ENCODE results near the gene DMD.
"Not testable (repeated sequence)": the region's sequence is repeated elsewhere in the genome, so short reads cannot be mapped to it uniquely, and the experiment has no call there.

Gene DMD

DNA sequence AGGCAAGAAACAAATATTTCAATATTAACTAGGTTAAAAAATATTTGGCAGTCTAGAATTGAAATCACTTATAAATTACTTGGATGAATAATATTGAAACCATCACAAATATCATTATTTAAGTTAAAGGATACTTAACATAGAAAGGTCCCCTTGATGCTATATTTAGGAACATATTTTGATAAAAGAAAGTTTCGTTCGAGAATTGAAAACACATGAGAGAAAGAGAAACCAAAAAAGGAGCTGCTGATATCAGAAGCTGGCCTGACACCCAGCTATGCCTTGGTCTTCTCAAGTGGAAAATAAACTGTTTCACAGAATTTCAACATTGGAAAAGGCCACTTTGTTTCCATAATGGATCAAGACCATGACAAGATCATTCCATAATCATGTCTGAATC, 762.4 kb downstream of the DMD start:
- no peak for DNase-seq

- DNase-seq, result no peak
Observed at GRCh38 chrX:32448320-32448719, 763.0 kb downstream of the DMD start.

DNA sequence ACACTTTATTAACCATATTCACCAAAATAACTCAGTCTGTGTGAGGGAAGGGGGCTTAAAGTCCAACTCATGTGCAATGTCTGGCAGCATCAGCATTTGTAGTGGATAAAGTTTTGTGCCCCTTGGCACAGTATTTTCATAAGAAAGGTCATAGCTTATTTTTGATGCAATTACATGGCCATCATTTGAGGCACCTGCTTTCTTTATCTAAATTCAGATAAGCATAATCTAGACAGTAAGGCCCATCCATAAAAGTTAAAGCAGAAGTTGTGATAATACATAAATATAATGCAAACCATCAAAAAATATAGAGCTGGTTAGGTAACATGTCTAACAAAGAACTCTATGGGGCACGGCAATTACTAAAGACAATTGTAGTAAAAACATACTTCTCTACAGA, 763.7 kb downstream of the DMD start:
- DNase-seq, result no peak

DNA sequence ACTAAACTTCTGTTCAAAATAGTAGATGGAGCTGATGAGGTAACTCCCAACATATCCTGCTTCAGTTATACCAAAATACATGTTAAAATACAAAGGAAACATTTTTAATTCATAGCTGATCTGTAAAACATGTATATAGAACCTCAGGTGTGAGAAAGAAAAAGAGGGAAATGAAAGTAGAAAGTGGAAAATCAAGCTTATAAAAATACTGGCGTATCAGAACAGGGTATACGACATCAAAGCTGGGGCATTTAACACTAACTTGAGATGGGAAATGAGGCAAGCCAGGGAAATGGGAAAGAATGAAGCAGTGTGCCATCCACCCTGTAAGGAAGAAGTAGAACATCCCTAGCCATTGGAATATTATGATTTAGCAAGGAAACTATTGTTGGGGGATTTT, 767.5 kb downstream of the DMD start:
- no peak for DNase-seq

DNA sequence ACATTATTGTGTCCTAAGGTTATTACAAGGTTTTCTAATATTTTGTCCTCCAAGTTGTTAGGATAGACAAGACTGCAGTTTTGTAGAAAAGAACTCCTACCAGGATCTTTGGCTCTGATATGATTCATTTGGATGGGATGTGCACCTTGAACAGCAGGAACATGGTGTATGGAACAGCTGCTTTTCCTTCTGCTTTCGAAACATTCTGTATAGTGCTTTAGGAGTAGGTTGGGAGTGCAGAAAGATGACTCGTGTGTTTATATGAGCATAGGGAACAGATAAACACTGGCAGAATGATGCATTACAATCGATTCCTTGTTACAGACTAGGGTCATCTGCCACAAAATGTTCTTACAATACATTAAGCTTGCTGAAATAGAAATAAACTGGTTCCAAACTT, 790.1 kb downstream of the DMD start:
- DNase-seq, result no peak

GRCh38 chrX:32408389-32408788, 803.0 kb downstream of the DMD start:
- no peak for DNase-seq

DNA sequence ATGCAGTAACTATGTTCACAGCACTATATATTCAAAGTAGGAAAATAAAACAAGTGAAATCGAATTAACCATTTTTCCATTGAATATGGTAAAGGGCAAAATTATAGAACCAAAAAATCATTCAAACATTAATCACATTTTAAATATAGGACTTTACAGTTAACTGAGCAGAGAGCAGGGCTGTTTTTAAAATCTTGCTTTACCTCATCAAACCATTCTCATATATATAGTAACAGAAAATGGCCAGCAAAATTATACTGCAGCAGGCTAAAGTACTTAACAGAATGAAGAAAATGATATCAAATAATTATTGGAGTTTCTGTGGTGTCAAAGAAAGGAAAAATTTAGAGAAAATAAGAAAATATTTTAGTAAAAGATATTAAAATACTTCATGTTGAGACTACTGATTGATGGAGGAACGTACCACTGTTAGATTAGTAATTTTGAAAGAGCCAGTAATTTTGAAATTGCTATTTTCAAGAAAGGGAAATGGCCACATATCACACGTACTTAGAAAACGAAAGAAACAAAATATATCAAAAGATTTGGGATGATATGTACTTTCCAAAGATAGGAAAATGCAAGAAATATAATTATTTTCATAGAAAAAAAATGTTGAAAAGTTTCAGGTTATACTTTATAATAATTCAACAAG, 813.7 kb downstream of the DMD start:
- no peak for DNase-seq

DNA sequence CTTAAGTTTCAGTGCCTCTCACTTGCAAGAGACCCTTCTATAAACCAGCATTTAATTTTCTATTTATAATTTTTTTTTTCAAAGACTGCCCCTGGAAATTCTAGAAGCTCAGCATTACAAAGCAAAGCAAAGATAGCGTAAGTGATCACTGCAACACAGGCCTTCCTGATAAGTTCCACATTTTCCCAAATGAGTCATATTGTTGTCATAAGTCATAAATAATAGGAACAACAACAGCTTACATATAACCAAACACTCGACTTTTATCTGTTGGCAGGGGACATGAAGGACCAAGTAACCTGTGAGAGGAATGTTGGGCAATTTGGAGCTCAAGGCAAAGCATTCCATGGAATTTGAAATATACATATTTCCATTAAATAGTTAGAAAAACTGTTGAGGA, 815.5 kb downstream of the DMD start:
- no peak for DNase-seq

DNA sequence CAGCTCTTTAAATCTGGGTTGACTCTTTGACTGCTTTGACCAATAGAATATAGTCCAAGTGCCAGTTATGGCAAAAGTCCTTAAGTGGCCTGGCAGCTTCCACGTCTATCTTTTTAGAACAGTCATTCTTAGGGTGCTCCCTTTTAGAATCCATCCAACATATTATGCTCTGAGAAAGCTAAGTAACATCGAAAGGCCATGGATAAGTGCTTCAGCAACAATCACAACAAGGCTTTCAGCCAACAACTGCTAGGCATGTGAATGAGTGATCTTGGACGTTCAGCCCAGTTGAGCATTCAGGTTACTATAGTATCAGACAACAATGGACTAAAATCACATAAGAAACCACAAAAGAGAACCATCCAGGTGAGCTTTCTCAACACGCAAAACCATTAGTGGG, 818.7 kb downstream of the DMD start:
- DNase-seq, result no peak

GRCh38 chrX:32370456-32371205, 840.7 kb downstream of the DMD start:
- no peak for DNase-seq

GRCh38 chrX:32293962-32294700, 917.2 kb downstream of the DMD start:
- DNase-seq, result no peak

- DNase-seq, result no peak
Observed at GRCh38 chrX:32289356-32289755, 922.0 kb downstream of the DMD start.

GRCh38 chrX:32281853-32282252, 929.5 kb downstream of the DMD start:
- DNase-seq, result no peak

- no peak for DNase-seq
Observed at GRCh38 chrX:32280921-32281320, 930.4 kb downstream of the DMD start.

DNA sequence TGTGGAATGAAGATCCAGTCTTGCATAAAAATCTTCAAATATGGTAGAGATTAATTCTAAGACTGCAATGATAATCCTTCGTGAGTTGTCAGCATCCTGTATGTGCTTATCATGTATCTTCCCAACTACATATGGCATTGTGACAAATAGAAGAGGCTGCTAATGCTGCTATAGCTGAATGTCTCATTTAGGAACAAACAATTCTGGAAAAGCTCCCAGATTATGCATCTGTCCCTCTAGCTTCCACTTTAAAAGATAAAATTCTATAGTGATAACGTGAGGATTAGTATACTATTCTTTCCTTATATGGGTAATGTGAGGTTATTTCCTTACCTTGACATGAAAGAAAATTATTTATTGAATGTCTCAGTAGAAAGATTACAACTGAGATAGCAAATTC, 930.9 kb downstream of the DMD start:
- no peak for DNase-seq

DNA sequence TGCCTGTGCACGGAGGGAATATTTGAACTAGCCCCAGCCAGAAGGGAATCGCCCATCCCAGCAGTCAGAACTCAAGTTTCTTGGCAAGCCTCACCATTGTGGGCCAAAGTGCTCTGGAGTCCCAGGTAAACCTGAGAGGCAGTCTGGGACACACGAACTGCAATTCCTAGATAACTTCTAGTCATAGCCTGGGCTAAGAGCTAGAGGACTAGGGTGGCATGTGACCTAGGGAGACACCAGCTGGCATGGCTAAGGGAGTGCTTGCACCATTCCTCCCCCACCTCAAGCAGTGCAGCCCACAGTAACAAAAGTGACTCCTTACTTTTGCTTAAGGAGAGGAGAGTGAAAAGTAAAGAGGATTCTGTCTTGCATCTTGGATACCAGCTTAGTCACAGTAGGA, 935.2 kb downstream of the DMD start:
- no peak for DNase-seq

- DNase-seq, result no peak
Observed at GRCh38 chrX:32269866-32270265, 941.5 kb downstream of the DMD start.

GRCh38 chrX:32268207-32268606, 943.1 kb downstream of the DMD start:
- no peak for DNase-seq

DNA sequence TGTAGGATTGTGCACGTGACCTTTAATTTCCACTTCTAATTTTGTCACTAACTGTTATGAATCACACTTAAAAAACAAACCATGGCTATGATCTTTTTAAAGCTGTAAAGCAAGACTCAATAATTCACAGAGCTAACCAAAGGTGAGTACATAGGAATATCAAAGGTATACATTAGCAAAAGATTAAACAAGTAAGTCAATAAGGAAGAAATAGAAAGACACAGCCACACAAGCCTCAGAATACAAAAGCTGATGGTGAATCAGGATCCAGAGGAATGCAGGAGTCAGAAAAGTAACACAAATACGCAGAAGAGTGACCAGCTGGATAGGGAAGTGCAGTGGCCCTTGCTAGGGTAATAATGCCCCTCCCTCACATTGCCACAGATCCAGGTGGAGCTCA, 943.6 kb downstream of the DMD start:
- DNase-seq, result no peak

DNA sequence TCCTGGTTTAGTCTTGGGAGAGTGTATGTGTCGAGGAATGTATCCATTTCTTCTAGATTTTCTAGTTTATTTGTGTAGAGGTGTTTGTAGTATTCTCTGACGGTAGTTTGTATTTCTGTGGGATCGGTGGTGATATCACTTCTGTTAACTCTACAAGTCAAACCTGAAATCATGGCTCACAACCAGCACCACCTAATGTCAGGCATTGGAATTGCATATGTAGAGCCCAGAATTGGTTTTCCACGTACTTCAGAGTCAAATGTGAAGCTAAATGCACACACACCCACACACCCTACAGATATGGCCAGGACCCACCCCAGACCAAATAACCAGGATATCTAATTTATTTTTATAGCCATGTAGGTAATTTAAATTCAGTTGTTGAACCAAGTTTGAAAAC, 964.7 kb downstream of the DMD start:
- DNase-seq, result not testable (repeated sequence)

DNA sequence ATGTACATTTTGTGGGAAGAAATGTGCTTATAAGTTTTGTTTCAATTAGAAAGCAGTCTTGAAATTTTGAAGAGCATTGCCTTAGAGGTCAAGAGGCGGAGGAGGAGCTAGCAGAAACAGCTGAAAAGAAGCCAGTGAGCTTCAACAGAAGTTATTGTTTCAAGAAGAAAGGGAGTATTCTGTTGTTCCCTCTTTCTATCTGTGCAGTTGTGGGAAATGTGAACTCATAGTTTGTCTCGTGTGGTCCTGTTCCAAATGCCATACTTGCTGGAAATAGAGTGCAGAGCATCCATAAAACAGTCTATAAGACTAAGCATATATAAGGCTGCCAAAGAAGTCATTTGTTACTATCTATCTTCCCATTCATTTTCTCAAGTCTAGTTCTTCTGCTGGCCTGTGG, 1015.7 kb downstream of the DMD start:
- DNase-seq, result no peak

- no peak for DNase-seq
Observed at GRCh38 chrX:32191316-32191715, 1020.0 kb downstream of the DMD start.

- no peak for DNase-seq
Observed at GRCh38 chrX:32185160-32185559, 1026.2 kb downstream of the DMD start.

DNA sequence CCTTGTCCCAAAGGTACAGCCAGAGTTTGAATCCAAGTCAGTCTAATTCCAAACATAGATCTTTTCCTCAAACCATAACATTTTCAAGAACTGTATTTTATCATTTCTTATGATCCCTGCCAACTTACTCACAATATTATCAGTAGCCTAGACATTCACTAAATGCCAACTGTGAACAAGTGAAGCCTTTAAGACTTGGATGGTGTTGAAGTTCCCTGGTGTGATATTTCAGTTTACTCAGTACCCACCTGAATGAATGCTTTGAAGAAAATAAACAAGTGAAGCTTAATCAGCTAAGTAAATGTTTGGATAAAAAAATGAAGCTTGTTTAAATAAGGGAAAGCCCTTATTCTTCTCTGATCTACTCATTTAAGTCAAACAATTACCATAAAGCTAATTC, 1028.3 kb downstream of the DMD start:
- no peak for DNase-seq

Data from stimulated activated CD4-positive, alpha-beta T cell treated with anti-CD3 and anti-CD28 coated beads, Interleukin-1b, Interleukin-23, amount 100 ng/mL, for 48 hours (primary cell).